OCI-LY3 (cell line): Measurements from ENCODE around the gene NDST3.

Source experiments
- H2AFZ ChIP-seq: fragments of 200-600, 300-600 bp; shearing (Covaris generic); 2 replicates; pipeline ENCODE4 v1.6.0; 2014; ENCODE audit warnings: antibody characterized with exemption, low read depth, low read length
- H3K27ac ChIP-seq: fragments of 200-600, 300-600 bp; sonication (generic); 2 replicates; pipeline ENCODE4 v1.5.1; 2014; ENCODE audit warnings: mild to moderate bottlenecking, low read length, moderate library complexity, mixed read lengths
- H3K27me3 ChIP-seq: fragments of 200-600, 300-600 bp; sonication (generic); 2 replicates; pipeline ENCODE4 v1.6.1; 2014; ENCODE audit warnings: low read depth, low read length, mixed read lengths
- H3K36me3 ChIP-seq: fragments of 200-600, 300-600 bp; sonication (generic); replicated peaks from 2 replicates; pipeline ENCODE3; 2014; ENCODE audit warnings: low read depth, low read length, mixed read lengths
- H3K4me1 ChIP-seq: fragments of 300-600, 200-600 bp; sonication (generic); 2 replicates; pipeline ENCODE4 v1.6.1; 2014; ENCODE audit warnings: low read length, mixed read lengths
- H3K4me2 ChIP-seq: fragments of 200-600, 300-600 bp; sonication (generic); 2 replicates; pipeline ENCODE4 v1.6.1; 2014; ENCODE audit warnings: low read length, mixed read lengths
- H3K4me3 ChIP-seq: fragments of 300-600, 200-600 bp; sonication (generic); 2 replicates; pipeline ENCODE4 v1.5.1; 2014; ENCODE audit warnings: antibody characterized with exemption, mild to moderate bottlenecking, low read length, moderate library complexity
- H3K79me2 ChIP-seq: fragments of 300-600, 200-600 bp; shearing (Covaris generic); 2 replicates; pipeline ENCODE4 v1.6.1; 2014; ENCODE audit warnings: mild to moderate bottlenecking, low read length, mixed read lengths
- H3K9ac ChIP-seq: fragments of 300-600, 200-600 bp; shearing (Covaris generic); 2 replicates; pipeline ENCODE4 v1.6.0; 2014; ENCODE audit warnings: mild to moderate bottlenecking, low read length, moderate library complexity
- H3K9me3 ChIP-seq: fragments of 200-600, 300-600 bp; shearing (Covaris generic); 2 replicates; pipeline ENCODE4 v1.6.1; 2014; ENCODE audit warnings: low read length, mixed read lengths; ENCODE audit not compliant: insufficient read depth
- H4K20me1 ChIP-seq: fragments of 200-600, 300-600 bp; sonication (generic); 2 replicates; pipeline ENCODE4 v1.6.1; 2016; ENCODE audit warnings: low read length, mixed read lengths; ENCODE audit not compliant: insufficient read depth
- CTCF ChIP-seq: fragments of 200-600, 300-600 bp; sonication (generic); IDR thresholded peaks from 2 replicates; pipeline ENCODE4 v1.5.1; 2014; ENCODE audit warnings: antibody characterized with exemption, low read length, low read depth
- EZH2phosphoT487 ChIP-seq: fragments of 200-600 bp; shearing (Covaris generic); IDR thresholded peaks from 2 replicates; pipeline ENCODE4 v1.6.1; 2018; ENCODE audit warnings: antibody characterized with exemption, mixed run types, low read depth

NDST3 gene

GRCh38 chr4:118224243-118224829 lies 190.1 kb downstream of the NDST3 start:
- Histone ChIP-seq H3K36me3 (no peaks in the 10 kb centered on the region), H4K20me1 (no peaks in the 10 kb centered on the region), H3K27me3 (no peaks in the 10 kb centered on the region), H3K4me1 (no peaks in the 10 kb centered on the region), H3K9ac (no peak overlapping the region), H3K27ac (no peak overlapping the region), H3K9me3 (no peaks in the 10 kb centered on the region), H3K4me3 (0 out of 2 replicates have a peak overlapping the region, but pooled peaks have one; percentile 34), H3K4me2 (peak overlapping the region; percentile 44), H2AFZ (no peak overlapping the region), H3K79me2 (no peaks in the 10 kb centered on the region)
- TF ChIP-seq CTCF, result peak; percentile 75
- TF ChIP-seq EZH2phosphoT487, result no peak

GRCh38 chr4:118225511-118225910 lies 191.2 kb downstream of the NDST3 start:
- no peak overlapping the region for H3K4me3 ChIP-seq
- H3K27me3 ChIP-seq, result no peaks in the 10 kb centered on the region
- H3K4me2 ChIP-seq, result no peak overlapping the region
- H3K36me3 ChIP-seq, result no peaks in the 10 kb centered on the region
- no peaks in the 10 kb centered on the region for H3K4me1 ChIP-seq
- H3K79me2 ChIP-seq, result no peaks in the 10 kb centered on the region
- no peak overlapping the region for H3K27ac ChIP-seq
- no peaks in the 10 kb centered on the region for H3K9me3 ChIP-seq
- H4K20me1 ChIP-seq, result no peaks in the 10 kb centered on the region
- no peak overlapping the region for H3K9ac ChIP-seq
- no peak overlapping the region for H2AFZ ChIP-seq
- TF ChIP-seq EZH2phosphoT487, result no peak
- TF ChIP-seq CTCF, result no peak

- no peak overlapping the region for H3K4me3 ChIP-seq
- no peak overlapping the region for H3K9ac ChIP-seq
- no peaks in the 10 kb centered on the region for H3K4me1 ChIP-seq
- TF ChIP-seq CTCF, result no peak
- no peak for TF ChIP-seq EZH2phosphoT487
- H3K36me3 ChIP-seq, result no peaks in the 10 kb centered on the region
- H3K27ac ChIP-seq, result no peak overlapping the region
- H4K20me1 ChIP-seq, result no peaks in the 10 kb centered on the region
- no peaks in the 10 kb centered on the region for H3K79me2 ChIP-seq
- H3K27me3 ChIP-seq, result no peaks in the 10 kb centered on the region
- H2AFZ ChIP-seq, result no peak overlapping the region
- no peak overlapping the region for H3K4me2 ChIP-seq
- no peaks in the 10 kb centered on the region for H3K9me3 ChIP-seq
Observed at GRCh38 chr4:118226311-118227010, 192.2 kb downstream of the NDST3 start.

- H4K20me1 ChIP-seq, result no peaks in the 10 kb centered on the region
- TF ChIP-seq EZH2phosphoT487 (no peak), CTCF (no peak)
Observed at GRCh38 chr4:118235566-118236120, 201.4 kb downstream of the NDST3 start.

More at GRCh38 chr4:118235566-118236120, 201.4 kb downstream of the NDST3 start:
- no peak overlapping the region for H3K9ac ChIP-seq
- no peaks in the 10 kb centered on the region for H3K4me1 ChIP-seq
- no peaks in the 10 kb centered on the region for H3K36me3 ChIP-seq
- H3K4me3 ChIP-seq, result no peak overlapping the region
- H3K79me2 ChIP-seq, result no peaks in the 10 kb centered on the region
- H3K27ac ChIP-seq, result no peak overlapping the region
- no peak overlapping the region for H2AFZ ChIP-seq
- H3K9me3 ChIP-seq, result no peaks in the 10 kb centered on the region
- no peaks in the 10 kb centered on the region for H3K27me3 ChIP-seq
- H3K4me2 ChIP-seq, result no peak overlapping the region
